Sciatic nerve (tissue), 2 donors: ENCODE results near the gene COX5A. TPM values are rescaled to one million over a fixed set of nuclear protein-coding genes. Genes with fewer than 3 reads are reported as not detected.
"Not testable (repeated sequence)": the region's sequence is repeated elsewhere in the genome, so short reads cannot be mapped to it uniquely, and the experiment has no call there.

ENCODE experiments used
- ATAC-seq: fragments of 200-7000 bp; cut with Tn5 transposase; one replicate; pipeline ENCODE4 v1.9.1; 2020; ENCODE audit warnings: mild to moderate bottlenecking, moderate library complexity
- DNase-seq: peaks from one replicate; pipeline ENCODE4 v3.0.0-alpha.2; 2020; ENCODE audit warnings: low spot score
- intact Hi-C: fragments of 100-400 bp; cut with DNase I; formaldehyde crosslinking; loops from one replicate; pipeline ENCODE4 v1.14.2; 2022
- total RNA-seq: library from RNA; stranded (reverse); fragmentation: NEBNext Ultra II Directional; extraction: Animal tissue kit (Norgen Biotek cat#: 25700); gene quantifications from one replicate; pipeline ENCODE4 v1.2.1, GENCODE V29; 2021
- donor health status: DM: no; HTN: no; CAD: no.
- donor health status: DM: no; HTN: no; CAD: no.

The COX5A gene
- total RNA-seq, 1 donor from 2014 or later: 66.3 TPM

DNA sequence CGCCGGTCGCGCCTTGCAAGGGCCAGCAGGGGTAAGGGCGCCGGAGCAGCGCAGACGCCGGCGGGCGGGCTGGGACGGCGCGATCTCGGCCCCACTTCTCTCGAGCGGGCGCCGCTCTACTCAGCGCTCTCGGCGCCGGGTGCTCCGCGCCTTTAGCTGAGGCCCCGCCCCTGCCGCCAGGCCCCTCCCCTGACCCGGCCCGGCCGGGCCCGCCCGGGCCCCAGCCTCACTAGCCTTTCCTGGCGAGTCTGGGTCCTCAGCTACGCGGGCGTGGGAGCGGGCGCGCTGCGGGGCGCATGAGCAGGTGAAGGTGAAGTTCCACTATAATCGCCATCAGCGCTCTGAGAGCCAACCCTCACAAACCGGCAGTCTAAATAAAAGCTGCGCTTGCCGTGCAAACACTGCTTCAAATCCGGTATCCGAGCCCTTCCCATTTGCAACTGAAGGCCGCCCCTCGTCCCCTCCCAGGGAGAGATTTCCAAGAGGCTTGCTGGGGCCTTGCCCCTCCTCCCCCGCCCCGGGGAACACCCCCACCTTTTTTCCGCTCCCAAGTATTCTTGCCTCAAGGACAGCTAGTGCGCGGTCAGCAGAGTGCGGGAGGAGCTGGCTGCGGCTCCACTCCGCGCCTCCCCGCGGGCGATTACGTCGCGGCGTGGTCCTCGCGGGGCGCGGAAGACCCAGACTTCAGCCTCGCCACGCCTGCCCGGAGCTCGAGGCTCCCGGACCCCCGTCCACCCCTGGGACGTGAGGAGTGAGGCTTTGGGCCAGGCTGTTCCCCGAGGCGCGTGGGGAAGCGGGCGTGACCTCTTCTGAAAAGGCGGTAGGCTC lies 19.0 kb upstream of the COX5A start, which contains the start of gene RPP25:
RPP25 (minus strand) TSS at position 125 of the 828 bp plus-strand sequence. CDS start 189 bp downstream, outside the sequence.
- ATAC-seq: peak; percentile 85
- DNase-seq: peak; percentile 87
- intact Hi-C loops: no loop called here

GRCh38 chr15:74955796-74956647 lies 18.1 kb upstream of the COX5A start:
- ATAC-seq (peak; percentile 71), DNase-seq (peak; percentile 84)
- intact Hi-C loops: no loop called here

GRCh38 chr15:74955017-74955416 lies 17.1 kb upstream of the COX5A start:
- ATAC-seq (no peak), DNase-seq (no peak)
- intact Hi-C loops: no loop called here

- ATAC-seq (no peak), DNase-seq (no peak)
- intact Hi-C loops: loop anchor here (5.0 kb wide), 1 partner anchor 182 kb away; no protein-coding TSS in a partner anchor
These were observed 16.6 kb upstream of the COX5A start for GRCh38 chr15:74954515-74954914.

GRCh38 chr15:74951006-74951405 lies 13.1 kb upstream of the COX5A start:
- intact Hi-C loops: loop anchor here (5.0 kb wide), 1 partner anchor 179 kb away; no protein-coding TSS in a partner anchor
- peak; percentile 14 for ATAC-seq
- DNase-seq: no peak

GRCh38 chr15:74950078-74950908 lies 12.4 kb upstream of the COX5A start:
- intact Hi-C loops: loop anchor here (5.0 kb wide), 1 partner anchor 178 kb away; no protein-coding TSS in a partner anchor
- ATAC-seq: peak; percentile 80
- DNase-seq: peak; percentile 89

- intact Hi-C loops: no loop called here
- DNase-seq (no peak), ATAC-seq (no peak)
These were observed 642 bp downstream of the COX5A start for GRCh38 chr15:74937272-74937589.

DNA sequence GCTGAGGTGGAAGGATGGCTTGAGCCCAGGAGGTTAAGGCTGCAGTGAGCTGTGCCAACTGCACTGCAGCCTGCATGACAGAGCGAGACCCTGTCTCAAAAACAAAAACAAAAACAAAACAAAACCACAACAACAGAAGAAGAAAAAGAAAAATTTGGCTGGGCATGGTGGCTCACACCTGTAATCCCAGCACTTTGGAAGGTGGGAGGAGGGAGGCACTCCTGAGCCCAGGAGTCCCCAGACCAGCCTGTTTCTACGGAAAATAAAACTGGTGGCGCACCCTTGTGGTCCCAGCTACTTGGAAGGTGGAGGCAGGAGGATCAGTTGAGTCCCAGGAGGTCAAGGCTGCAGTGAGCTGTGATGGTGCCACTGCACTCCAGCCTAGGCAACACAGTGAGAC lies 2.7 kb downstream of the COX5A start:
- ATAC-seq, DNase-seq, intact Hi-C loops: not testable (repeated sequence)

DNA sequence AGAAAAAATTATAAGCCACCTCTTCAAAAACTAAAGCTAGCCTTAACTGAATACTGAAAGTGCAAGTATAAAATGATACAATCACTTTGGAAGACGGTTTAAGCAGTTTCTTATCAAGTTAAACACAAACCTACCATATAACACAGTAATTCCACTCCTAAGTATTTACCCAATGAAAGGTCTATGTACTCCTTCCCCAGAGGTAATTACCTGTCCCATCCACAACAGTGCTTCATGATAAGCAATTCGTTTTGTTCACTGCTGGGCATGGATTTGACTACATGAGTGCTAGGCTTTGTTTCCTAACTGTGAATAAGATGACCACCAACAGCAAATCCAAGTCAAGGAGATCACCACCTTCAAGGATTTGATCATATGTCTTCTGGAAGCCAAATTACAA lies 4.3 kb downstream of the COX5A start:
- ATAC-seq: no peak
- DNase-seq: no peak
- intact Hi-C loops: no loop called here

DNA sequence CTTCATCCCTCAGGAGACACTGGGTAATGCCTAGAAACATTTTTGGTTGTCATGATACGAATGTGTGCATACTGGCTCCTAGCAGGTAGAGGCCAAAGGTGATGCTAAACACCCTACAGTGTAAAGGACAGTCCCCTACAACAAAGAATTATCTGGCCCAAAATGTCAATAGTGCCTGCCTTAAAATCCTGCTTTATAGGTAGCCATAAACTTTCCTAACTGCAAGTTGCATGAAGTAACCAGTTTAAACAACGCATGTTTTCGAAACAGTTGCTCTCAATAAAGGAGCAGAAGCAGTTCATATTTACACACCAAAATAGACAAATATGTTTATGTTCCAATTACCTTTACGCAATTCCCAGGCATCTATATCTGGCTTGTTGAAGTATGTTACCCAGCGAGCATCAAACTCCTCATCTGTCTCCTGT lies 9.1 kb downstream of the COX5A start:
- no peak for DNase-seq
- intact Hi-C loops: no loop called here
- ATAC-seq: no peak

GRCh38 chr15:74924525-74924924 lies 13.3 kb downstream of the COX5A start:
- no peak for ATAC-seq
- intact Hi-C loops: no loop called here
- DNase-seq: no peak

DNA sequence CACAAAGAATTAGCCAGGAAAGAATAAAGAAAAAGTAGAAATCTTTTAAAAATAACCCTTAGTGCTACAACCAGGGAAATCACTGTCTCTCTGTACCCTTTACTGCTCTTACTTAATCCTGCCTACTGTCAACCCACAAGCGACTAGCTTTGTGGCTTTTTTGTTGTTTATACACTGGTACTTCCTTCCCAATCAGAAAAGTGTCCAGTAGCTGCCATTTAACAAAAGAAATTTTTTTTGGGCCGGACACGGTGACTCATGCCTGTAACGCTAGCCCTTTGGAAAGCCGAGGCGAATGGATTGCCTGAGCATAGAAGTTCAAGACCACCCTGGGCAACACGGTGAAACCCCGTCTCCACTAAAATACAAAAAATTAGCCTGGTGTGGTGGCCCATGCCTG lies 17.4 kb downstream of the COX5A start:
- intact Hi-C loops: no loop called here
- no peak for DNase-seq
- ATAC-seq: no peak

- intact Hi-C loops: no loop called here
- no peak for DNase-seq
- ATAC-seq: no peak
These were observed 20.2 kb downstream of the COX5A start for GRCh38 chr15:74917676-74918075.

DNA sequence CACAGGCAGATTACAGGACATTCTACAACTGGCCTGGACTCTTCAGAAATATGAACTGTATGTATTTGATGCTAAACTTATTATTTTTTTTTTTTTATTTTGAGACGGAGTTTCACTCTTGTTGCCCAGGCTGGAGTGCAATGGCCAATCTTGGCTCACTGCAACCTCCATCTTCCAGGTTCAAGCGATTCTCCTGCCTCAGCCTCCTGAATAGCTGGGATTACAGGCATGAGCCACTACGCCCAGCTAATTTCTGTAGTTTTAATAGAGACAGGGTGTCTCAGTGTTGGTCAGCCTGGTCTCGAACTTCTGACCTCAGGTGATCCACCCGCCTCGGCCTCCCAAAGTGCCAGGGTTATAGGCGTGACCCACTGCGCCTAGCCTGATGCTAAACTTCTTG lies 24.1 kb downstream of the COX5A start:
- intact Hi-C loops, ATAC-seq: not testable (repeated sequence)
- peak; percentile 34 for DNase-seq

DNA sequence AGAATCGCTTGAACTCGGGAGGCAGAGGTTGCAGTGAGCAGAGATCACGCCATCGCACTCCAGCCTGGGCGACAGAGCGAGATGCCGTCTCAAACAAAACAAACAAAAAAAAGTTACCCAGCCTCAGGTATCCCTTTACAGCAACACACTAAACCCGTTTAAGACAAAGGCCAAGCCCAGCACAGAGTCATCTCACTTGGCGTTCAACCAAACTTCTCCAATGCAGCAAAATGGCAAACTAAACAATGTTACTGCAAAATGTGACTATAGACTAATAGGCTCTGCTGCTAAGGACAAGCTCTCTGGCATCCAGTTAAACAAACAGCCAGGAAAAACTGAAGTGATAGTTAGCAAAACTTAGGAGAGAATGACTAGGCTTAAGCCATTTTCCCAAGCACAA lies 24.8 kb downstream of the COX5A start:
- DNase-seq (peak; percentile 17), ATAC-seq (no peak)
- intact Hi-C loops: no loop called here

DNA sequence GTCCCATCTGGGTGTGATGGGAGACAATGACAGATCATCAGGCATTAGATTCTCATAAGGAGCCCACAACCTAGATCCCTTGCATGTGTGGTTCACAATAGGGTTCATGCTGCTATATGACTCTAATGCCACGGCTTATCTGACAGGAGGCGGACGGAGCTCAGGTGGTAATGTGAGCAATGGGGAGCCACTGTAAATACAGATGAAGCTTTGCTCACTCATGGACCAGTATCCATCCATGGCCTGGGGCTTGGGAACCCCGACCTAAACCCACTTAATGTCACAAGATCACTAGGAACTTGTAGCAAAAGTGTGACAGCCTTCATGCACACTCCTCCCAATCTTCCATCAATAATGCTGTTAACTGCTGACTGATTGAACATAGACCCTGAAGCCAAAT lies 29.2 kb downstream of the COX5A start:
- ATAC-seq: no peak
- intact Hi-C loops: loop anchor here (10.0 kb wide), 1 partner anchor 134 kb away; no protein-coding TSS in a partner anchor

GRCh38 chr15:74907163-74907870 lies 30.6 kb downstream of the COX5A start:
- intact Hi-C loops: loop anchor here (10.0 kb wide), 1 partner anchor 133 kb away; no protein-coding TSS in a partner anchor
- no peak for DNase-seq
- peak; percentile 39 for ATAC-seq

More for the DNA sequence above, 29.2 kb downstream of the COX5A start:
- DNase-seq: no peak
